GM18873 (cell line): Measurements from ENCODE around the gene HOXB4.

ENCODE experiments used
- ATAC-seq: cut with Tn5 transposase; IDR thresholded peaks from one replicate; pipeline ENCODE4 v1.9.1; 2021; ENCODE audit warnings: mild to moderate bottlenecking, moderate library complexity, moderate number of reproducible peaks; ENCODE audit not compliant: unreplicated experiment, low FRiP score

The HOXB4 gene

GRCh38 chr17:48575066-48575582 lies 3.0 kb downstream of the HOXB4 start:
- ATAC-seq: no peak

GRCh38 chr17:48574505-48575065 lies 3.6 kb downstream of the HOXB4 start:
- no peak for ATAC-seq

GRCh38 chr17:48571826-48572417 lies 6.2 kb downstream of the HOXB4 start:
- ATAC-seq: no peak

- no peak for ATAC-seq
Measured at GRCh38 chr17:48571024-48571818, 6.9 kb downstream of the HOXB4 start.

- ATAC-seq: no peak
Measured at GRCh38 chr17:48570325-48571023, 7.7 kb downstream of the HOXB4 start.

- no peak for ATAC-seq
Measured at GRCh38 chr17:48569674-48570324, 8.4 kb downstream of the HOXB4 start.

GRCh38 chr17:48569240-48569582 lies 8.9 kb downstream of the HOXB4 start:
- ATAC-seq: no peak

GRCh38 chr17:48568499-48569239 lies 9.5 kb downstream of the HOXB4 start:
- ATAC-seq: no peak

- ATAC-seq: no peak
Measured at GRCh38 chr17:48567646-48568354, 10.3 kb downstream of the HOXB4 start.

GRCh38 chr17:48567209-48567608 lies 10.9 kb downstream of the HOXB4 start:
- no peak for ATAC-seq

GRCh38 chr17:48566717-48567116 lies 11.4 kb downstream of the HOXB4 start:
- no peak for ATAC-seq

GRCh38 chr17:48565925-48566710 lies 12.0 kb downstream of the HOXB4 start:
- ATAC-seq: no peak

- no peak for ATAC-seq
Measured at GRCh38 chr17:48565022-48565554, 13.1 kb downstream of the HOXB4 start.

GRCh38 chr17:48564188-48565021 lies 13.7 kb downstream of the HOXB4 start:
- ATAC-seq: no peak

GRCh38 chr17:48563867-48564187 lies 14.3 kb downstream of the HOXB4 start:
- ATAC-seq: no peak

- ATAC-seq: no peak
Measured at GRCh38 chr17:48563385-48563838, 14.7 kb downstream of the HOXB4 start.

GRCh38 chr17:48562934-48563333 lies 15.2 kb downstream of the HOXB4 start:
- ATAC-seq: no peak
